HG03095 (cell line): Measurements from ENCODE around the gene PPP1R7.
A peak's percentile ranks its signal among the peaks of the same experiment; 100 is the strongest.

Experiments used
- ATAC-seq: cut with Tn5 transposase; IDR thresholded peaks from one replicate; pipeline ENCODE4 v1.9.1; 2021; ENCODE audit warnings: moderate library complexity; ENCODE audit not compliant: unreplicated experiment

PPP1R7 gene

GRCh38 chr2:241209271-241209670, 59.0 kb downstream of the PPP1R7 start:
- ATAC-seq: no peak

GRCh38 chr2:241211276-241211675, 61.0 kb downstream of the PPP1R7 start:
- no peak for ATAC-seq

- no peak for ATAC-seq
These were observed 62.8 kb downstream of the PPP1R7 start for GRCh38 chr2:241213041-241213440.

GRCh38 chr2:241213567-241213966, 63.3 kb downstream of the PPP1R7 start:
- ATAC-seq: no peak

- ATAC-seq: no peak
These were observed 63.9 kb downstream of the PPP1R7 start for GRCh38 chr2:241214209-241214608.

GRCh38 chr2:241214766-241215165, 64.5 kb downstream of the PPP1R7 start:
- no peak for ATAC-seq

GRCh38 chr2:241215421-241215820, 65.2 kb downstream of the PPP1R7 start:
- ATAC-seq: no peak

GRCh38 chr2:241216211-241216761, 66.0 kb downstream of the PPP1R7 start:
- no peak for ATAC-seq

GRCh38 chr2:241217320-241218031, 67.2 kb downstream of the PPP1R7 start:
- ATAC-seq: peak; percentile 48

- no peak for ATAC-seq
These were observed 68.1 kb downstream of the PPP1R7 start for GRCh38 chr2:241218131-241219029.

- no peak for ATAC-seq
These were observed 68.7 kb downstream of the PPP1R7 start for GRCh38 chr2:241219030-241219382.

- ATAC-seq: no peak
These were observed 69.6 kb downstream of the PPP1R7 start for GRCh38 chr2:241219856-241220356.

GRCh38 chr2:241223211-241224017, 73.1 kb downstream of the PPP1R7 start:
- ATAC-seq: no peak

GRCh38 chr2:241224018-241224850, 74.0 kb downstream of the PPP1R7 start:
- ATAC-seq: no peak

- no peak for ATAC-seq
These were observed 74.7 kb downstream of the PPP1R7 start for GRCh38 chr2:241224851-241225438.

GRCh38 chr2:241225545-241225944, 75.3 kb downstream of the PPP1R7 start:
- ATAC-seq: no peak

GRCh38 chr2:241225983-241226382, 75.7 kb downstream of the PPP1R7 start:
- ATAC-seq: no peak

- ATAC-seq: no peak
These were observed 76.7 kb downstream of the PPP1R7 start for GRCh38 chr2:241226723-241227572.

- no peak for ATAC-seq
These were observed 77.3 kb downstream of the PPP1R7 start for GRCh38 chr2:241227594-241227993.
